ENCODE data around the gene ELAPOR1. TPM values are rescaled to one million over a fixed set of nuclear protein-coding genes. Genes with fewer than 3 reads are reported as not detected.

ELAPOR1 gene
- total RNA-seq, 3 donors from 2014 or later (not counting 1 experiment from before 2014, with no cell fraction given) = 6.2 to 8.3 (median 6.3) TPM

DNA sequence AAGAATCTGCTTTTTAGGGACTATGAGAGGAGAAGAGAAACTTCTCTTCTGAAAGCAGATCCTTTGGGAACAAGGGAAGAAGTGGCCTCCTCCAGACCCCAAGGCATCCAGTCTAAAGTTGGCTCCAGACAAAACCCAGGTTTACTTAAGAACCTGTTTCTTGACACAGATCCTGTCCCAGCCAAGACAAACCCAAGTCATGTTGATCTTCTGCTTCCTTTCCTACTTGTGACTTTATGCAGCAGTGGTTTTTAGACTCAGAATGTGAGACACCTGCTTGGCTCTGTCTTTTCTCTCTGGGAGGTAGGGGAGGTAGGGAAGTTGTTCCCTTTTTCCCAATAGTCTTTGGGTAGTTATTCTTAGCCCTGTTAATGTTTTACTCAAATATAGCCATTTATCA is 38.3 kb downstream of the ELAPOR1 start:
- intact Hi-C loops (cut with micrococcal nuclease) = no loop called here
- Histone ChIP-seq H3K27me3 (ENCODE audit: control insufficient read depth, insufficient read depth, low read length) (no peaks in the 10 kb centered on the region), H3K27ac (ENCODE audit: low read length) (no peak overlapping the region), H3K36me3 (ENCODE audit: control insufficient read depth, insufficient read depth, low read length) (no peaks in the 10 kb centered on the region), H3K4me3 (ENCODE audit: low read length) (no peak overlapping the region), H3K4me1 (ENCODE audit: control insufficient read depth, insufficient read depth, low read length) (no peaks in the 10 kb centered on the region), H3K9me3 (ENCODE audit: control insufficient read depth, insufficient read depth, low read length) (no peaks in the 10 kb centered on the region)
- Mint-ChIP-seq H3K4me1 (no peaks in the 10 kb centered on the region), H3K9me3 (no peaks in the 10 kb centered on the region), H3K36me3 (no peaks in the 10 kb centered on the region), H3K4me3 (no peak overlapping the region), H3K27me3 (ENCODE audit: low read depth in 2 of 2) (peaks cover 0 to 3% of the 10 kb centered on the region in 2 donors), H3K27ac (no peak overlapping the region)
- no peak for ATAC-seq
- DNase-seq = no peak
- no peak for TF ChIP-seq CTCF (IDR thresholded peaks at IDR 0.05)

DNA sequence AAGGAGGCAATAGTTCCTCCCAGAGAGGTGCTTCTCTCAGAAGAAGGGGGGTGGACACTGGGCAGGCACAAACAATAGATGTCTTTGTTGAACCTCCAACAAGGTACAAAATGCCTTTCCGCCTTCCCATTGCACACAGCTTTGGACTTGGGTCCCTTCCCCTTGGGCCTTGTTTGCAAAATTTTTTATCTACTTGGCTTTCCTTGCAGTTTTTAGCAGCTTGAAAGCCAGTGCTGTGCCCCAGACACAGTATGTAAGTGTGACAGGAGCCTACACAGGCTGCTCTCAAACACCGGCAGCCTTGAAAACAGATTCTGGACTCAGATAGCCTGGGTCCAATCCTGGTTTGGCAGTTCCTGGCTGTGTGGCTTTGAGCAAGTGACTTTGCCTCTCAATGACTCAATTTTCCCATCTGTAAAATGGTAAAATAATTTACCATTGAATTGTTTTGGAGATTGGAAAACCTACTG is 43.0 kb downstream of the ELAPOR1 start:
- intact Hi-C loops (cut with micrococcal nuclease) = no loop called here
- no peak overlapping the region for H3K27ac Mint-ChIP-seq
- ATAC-seq = no peak

GRCh38 chr1:109158433-109158832 is 44.5 kb downstream of the ELAPOR1 start:
- WGBS (ENCODE audit: insufficient coverage) = 93% methylated on average over 6 of the region's 7 CpGs
- Histone ChIP-seq H3K36me3 (ENCODE audit: control insufficient read depth, insufficient read depth, low read length) (no peaks in the 10 kb centered on the region), H3K4me1 (ENCODE audit: control insufficient read depth, insufficient read depth, low read length) (peaks cover 18% of the 10 kb centered on the region), H3K27me3 (ENCODE audit: control insufficient read depth, insufficient read depth, low read length) (no peaks in the 10 kb centered on the region), H3K4me3 (ENCODE audit: low read length) (no peak overlapping the region), H3K27ac (ENCODE audit: low read length) (no peak overlapping the region), H3K9me3 (ENCODE audit: control insufficient read depth, insufficient read depth, low read length) (no peaks in the 10 kb centered on the region)
- intact Hi-C loops (cut with micrococcal nuclease) = no loop called here
- no peaks in the 10 kb centered on the region for H3K9me3 Mint-ChIP-seq
- DNase-seq (no peak), ATAC-seq (no peak)
- H3K27ac Mint-ChIP-seq = no peak overlapping the region
- H3K4me1 Mint-ChIP-seq = peaks cover 20% of the 10 kb centered on the region in 2 donors
- H3K36me3 Mint-ChIP-seq = no peaks in the 10 kb centered on the region
- no peak for TF ChIP-seq CTCF (IDR thresholded peaks at IDR 0.05)
- no peak overlapping the region for H3K4me3 Mint-ChIP-seq
- H3K27me3 Mint-ChIP-seq (ENCODE audit: low read depth in 2 of 2) = peaks cover 0 to 3% of the 10 kb centered on the region in 2 donors

More for the DNA sequence above, 43.0 kb downstream of the ELAPOR1 start:
- WGBS (ENCODE audit: insufficient coverage) = 100% methylated on average over 2 of the region's 2 CpGs
- Histone ChIP-seq H3K27ac (ENCODE audit: low read length) (no peak overlapping the region), H3K4me3 (ENCODE audit: low read length) (no peak overlapping the region), H3K9me3 (ENCODE audit: control insufficient read depth, insufficient read depth, low read length) (no peaks in the 10 kb centered on the region), H3K4me1 (ENCODE audit: control insufficient read depth, insufficient read depth, low read length) (peaks cover 6% of the 10 kb centered on the region), H3K36me3 (ENCODE audit: control insufficient read depth, insufficient read depth, low read length) (no peaks in the 10 kb centered on the region), H3K27me3 (ENCODE audit: control insufficient read depth, insufficient read depth, low read length) (no peaks in the 10 kb centered on the region)
- peaks cover 0 to 3% of the 10 kb centered on the region in 2 donors for H3K27me3 Mint-ChIP-seq (ENCODE audit: low read depth in 2 of 2)
- no peaks in the 10 kb centered on the region for H3K9me3 Mint-ChIP-seq
- no peak for DNase-seq
- no peak overlapping the region for H3K4me3 Mint-ChIP-seq
- peaks cover 7% of the 10 kb centered on the region in 2 donors for H3K4me1 Mint-ChIP-seq
- no peaks in the 10 kb centered on the region for H3K36me3 Mint-ChIP-seq
- no peak for TF ChIP-seq CTCF (IDR thresholded peaks at IDR 0.05)

DNA sequence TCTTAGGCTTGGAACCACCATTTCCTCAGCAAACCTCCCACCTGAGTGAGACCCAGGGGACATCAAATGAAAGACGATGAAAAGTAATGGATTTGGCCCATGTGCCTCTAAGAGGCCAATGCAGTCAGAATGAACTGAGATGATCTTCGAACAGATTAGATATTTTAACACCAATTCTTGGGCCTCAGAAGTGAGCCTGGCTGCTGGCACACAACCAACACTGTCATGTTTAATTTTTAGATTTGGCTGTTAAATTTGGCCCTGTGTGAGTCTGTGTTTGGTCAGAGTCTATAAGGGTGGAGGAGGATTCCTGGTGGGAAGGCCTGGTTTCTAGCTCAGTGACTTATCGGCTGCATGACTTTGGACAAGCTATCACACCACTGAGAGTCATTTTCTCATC is 45.4 kb downstream of the ELAPOR1 start:
- WGBS (ENCODE audit: insufficient coverage) = 93% methylated on average over 3 of the region's 3 CpGs
- Mint-ChIP-seq H3K27me3 (ENCODE audit: low read depth in 2 of 2) (peaks cover 0 to 3% of the 10 kb centered on the region in 2 donors), H3K36me3 (no peaks in the 10 kb centered on the region), H3K9me3 (no peaks in the 10 kb centered on the region), H3K4me1 (peaks cover 20% of the 10 kb centered on the region in 2 donors), H3K27ac (no peak overlapping the region), H3K4me3 (no peak overlapping the region)
- Histone ChIP-seq H3K36me3 (ENCODE audit: control insufficient read depth, insufficient read depth, low read length) (no peaks in the 10 kb centered on the region), H3K9me3 (ENCODE audit: control insufficient read depth, insufficient read depth, low read length) (no peaks in the 10 kb centered on the region), H3K27me3 (ENCODE audit: control insufficient read depth, insufficient read depth, low read length) (no peaks in the 10 kb centered on the region), H3K4me1 (ENCODE audit: control insufficient read depth, insufficient read depth, low read length) (peaks cover 24% of the 10 kb centered on the region), H3K27ac (ENCODE audit: low read length) (no peak overlapping the region), H3K4me3 (ENCODE audit: low read length) (no peak overlapping the region)
- TF ChIP-seq CTCF (IDR thresholded peaks at IDR 0.05) = no peak
- ATAC-seq (no peak), DNase-seq (no peak)
- intact Hi-C loops (cut with micrococcal nuclease) = no loop called here
